ENCODE data around the gene MIER1.

MIER1 gene

DNA sequence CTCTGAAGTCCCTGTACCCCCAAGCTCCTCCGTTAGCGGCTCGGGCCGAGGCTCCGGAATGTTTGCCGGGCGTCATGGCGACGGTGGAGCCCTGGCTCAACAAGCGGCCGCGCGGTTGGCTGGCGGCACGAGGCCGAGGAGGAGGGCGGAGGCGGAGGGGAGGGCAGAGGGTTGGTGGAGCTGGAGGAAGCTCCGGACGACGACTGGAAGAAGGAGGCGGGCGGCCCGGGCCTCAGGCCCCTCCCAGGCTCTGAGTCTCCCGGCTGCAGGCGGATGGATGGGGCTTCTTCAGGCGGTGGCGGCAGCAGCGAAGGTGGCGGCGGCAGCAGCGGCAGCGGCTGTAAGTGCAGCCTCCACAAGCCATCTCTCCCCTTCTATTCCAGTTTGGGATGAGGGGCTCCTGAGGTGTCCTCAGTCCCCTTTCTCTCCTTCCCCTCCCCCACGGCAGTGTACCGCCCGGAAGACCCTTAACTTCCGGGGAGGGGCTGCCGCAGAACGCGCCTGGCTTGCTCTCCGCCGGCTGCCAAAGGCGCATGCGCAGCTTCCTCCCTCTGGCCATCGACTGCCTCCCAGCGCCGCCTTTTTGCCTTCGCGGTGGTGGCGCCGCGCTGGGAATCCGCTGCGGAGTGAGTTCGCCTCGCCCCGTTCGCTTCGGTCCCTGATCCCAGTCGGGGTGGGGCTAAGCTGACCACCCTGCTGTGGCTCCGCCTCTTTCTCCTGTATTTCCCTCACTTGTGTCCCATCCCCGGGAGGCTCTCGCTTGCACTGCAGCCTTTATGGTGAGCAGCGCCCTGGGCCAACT lies at the start of gene MIER1, which contains the start of gene DNAI4:
MIER1 (plus strand) TSS at position 235 of the 802 bp plus-strand sequence; CDS start at position 274, 39 bp downstream.
DNAI4 (minus strand) TSS at position 101 of the 802 bp plus-strand sequence; CDS start at position 76, 25 bp downstream.
- TF ChIP-seq, protein P1, sequence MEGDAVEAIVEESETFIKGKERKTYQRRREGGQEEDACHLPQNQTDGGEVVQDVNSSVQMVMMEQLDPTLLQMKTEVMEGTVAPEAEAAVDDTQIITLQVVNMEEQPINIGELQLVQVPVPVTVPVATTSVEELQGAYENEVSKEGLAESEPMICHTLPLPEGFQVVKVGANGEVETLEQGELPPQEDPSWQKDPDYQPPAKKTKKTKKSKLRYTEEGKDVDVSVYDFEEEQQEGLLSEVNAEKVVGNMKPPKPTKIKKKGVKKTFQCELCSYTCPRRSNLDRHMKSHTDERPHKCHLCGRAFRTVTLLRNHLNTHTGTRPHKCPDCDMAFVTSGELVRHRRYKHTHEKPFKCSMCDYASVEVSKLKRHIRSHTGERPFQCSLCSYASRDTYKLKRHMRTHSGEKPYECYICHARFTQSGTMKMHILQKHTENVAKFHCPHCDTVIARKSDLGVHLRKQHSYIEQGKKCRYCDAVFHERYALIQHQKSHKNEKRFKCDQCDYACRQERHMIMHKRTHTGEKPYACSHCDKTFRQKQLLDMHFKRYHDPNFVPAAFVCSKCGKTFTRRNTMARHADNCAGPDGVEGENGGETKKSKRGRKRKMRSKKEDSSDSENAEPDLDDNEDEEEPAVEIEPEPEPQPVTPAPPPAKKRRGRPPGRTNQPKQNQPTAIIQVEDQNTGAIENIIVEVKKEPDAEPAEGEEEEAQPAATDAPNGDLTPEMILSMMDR (conservative IDR thresholded peaks at IDR 0.05; ENCODE audit: low read length): no peak
- TF ChIP-seq EZH2phosphoT487 (IDR thresholded peaks at IDR 0.05; ENCODE audit: borderline replicate concordance): no peak
- no peaks in the 10 kb centered on the region for H3K9me3 ChIP-seq (ENCODE audit: insufficient read depth, low read depth, low read length)
- peaks cover 36% of the 10 kb centered on the region for H4K20me1 ChIP-seq (ENCODE audit: insufficient read depth, low read length, poor library complexity, severe bottlenecking)
- H3K27me3 ChIP-seq (ENCODE audit: insufficient read depth, low read length, poor library complexity, severe bottlenecking): no peaks in the 10 kb centered on the region
- H3K4me1 ChIP-seq (ENCODE audit: insufficient read depth, low read length, poor library complexity, severe bottlenecking): peaks cover 55% of the 10 kb centered on the region
- H3F3A ChIP-seq (ENCODE audit: low read depth): peaks cover 19% of the 10 kb centered on the region; the same call in 1 of the 2 replicates
- H3K4me2 ChIP-seq (ENCODE audit: low read depth, low read length, poor library complexity, severe bottlenecking): peak within 1 kb of the TSS; percentile 95
- H3K9me2 ChIP-seq (replicated peaks; ENCODE audit: low read depth, low read length): no peaks in the 10 kb centered on the region
- H3K4me3 ChIP-seq (ENCODE audit: low read length, poor library complexity, severe bottlenecking): peak within 1 kb of the TSS; percentile 88
- H3K36me3 ChIP-seq (ENCODE audit: insufficient read depth, low read length): no peaks in the 10 kb centered on the region
- peaks cover 59% of the 10 kb centered on the region for H3K79me2 ChIP-seq (ENCODE audit: insufficient read depth, low read length)
- H3K9ac ChIP-seq (ENCODE audit: low read depth, low read length, poor library complexity, severe bottlenecking): peak within 1 kb of the TSS; percentile 79
- peak within 1 kb of the TSS; percentile 96 for H2AFZ ChIP-seq (ENCODE audit: low read length)

DNA sequence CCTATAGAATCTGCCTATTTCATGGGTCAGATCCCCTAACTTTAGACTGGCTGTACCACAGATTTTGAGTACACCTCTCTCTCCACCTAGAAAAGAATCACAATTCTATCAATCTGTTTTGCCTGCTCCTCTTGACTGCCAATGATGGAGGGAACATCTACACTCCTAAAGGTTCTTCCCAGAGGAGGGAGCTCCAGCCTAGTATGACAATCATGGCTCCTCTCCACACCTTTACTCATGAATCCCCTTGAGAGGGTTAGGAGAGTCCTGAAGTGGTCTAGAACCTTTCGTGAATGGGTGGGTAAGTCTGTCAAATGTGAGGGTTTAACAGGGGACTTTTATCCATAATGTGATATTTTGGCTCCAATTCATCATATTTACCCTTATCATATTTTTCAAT lies 48.1 kb upstream of the MIER1 start:
- H3K36me3 ChIP-seq (ENCODE audit: insufficient read depth, low read length): no peaks in the 10 kb centered on the region
- no peaks in the 10 kb centered on the region for H3K27me3 ChIP-seq (ENCODE audit: insufficient read depth, low read length, poor library complexity, severe bottlenecking)
- H2AFZ ChIP-seq (ENCODE audit: low read length): no peak overlapping the region
- no peaks in the 10 kb centered on the region for H3K9me2 ChIP-seq (replicated peaks; ENCODE audit: low read depth, low read length)
- H3K79me2 ChIP-seq (ENCODE audit: insufficient read depth, low read length): no peaks in the 10 kb centered on the region
- no peaks in the 10 kb centered on the region for H3F3A ChIP-seq (ENCODE audit: low read depth)
- H3K9ac ChIP-seq (ENCODE audit: low read depth, low read length, poor library complexity, severe bottlenecking): no peak overlapping the region
- H4K20me1 ChIP-seq (ENCODE audit: insufficient read depth, low read length, poor library complexity, severe bottlenecking): no peaks in the 10 kb centered on the region
- no peak overlapping the region for H3K4me2 ChIP-seq (ENCODE audit: low read depth, low read length, poor library complexity, severe bottlenecking)
- no peaks in the 10 kb centered on the region for H3K4me1 ChIP-seq (ENCODE audit: insufficient read depth, low read length, poor library complexity, severe bottlenecking)
- no peak overlapping the region for H3K4me3 ChIP-seq (ENCODE audit: low read length, poor library complexity, severe bottlenecking)
- no peak for TF ChIP-seq EZH2phosphoT487 (IDR thresholded peaks at IDR 0.05; ENCODE audit: borderline replicate concordance)
- TF ChIP-seq, protein P1 (conservative IDR thresholded peaks at IDR 0.05; ENCODE audit: low read length): no peak
- H3K9me3 ChIP-seq (ENCODE audit: insufficient read depth, low read depth, low read length): no peaks in the 10 kb centered on the region

DNA sequence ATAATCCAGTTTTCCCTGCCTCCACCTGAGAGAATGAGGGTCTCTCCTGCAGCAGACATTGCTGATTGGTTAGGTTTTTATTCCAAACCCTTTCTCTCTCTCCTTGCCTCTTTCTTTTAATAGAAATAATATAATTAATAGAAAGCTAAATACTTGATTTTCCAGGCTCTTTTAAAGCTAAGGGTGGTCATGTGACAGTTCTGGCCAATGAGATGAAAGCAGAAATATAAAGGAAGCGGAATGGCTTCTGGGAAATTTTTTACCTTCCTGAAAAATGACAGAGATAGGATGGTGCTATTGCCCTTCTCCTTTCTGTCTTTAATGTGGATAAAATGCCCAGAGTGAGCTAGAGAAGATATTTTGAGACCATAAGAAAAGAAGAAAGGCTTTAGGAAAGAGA lies 35.8 kb upstream of the MIER1 start:
- no peaks in the 10 kb centered on the region for H3K79me2 ChIP-seq (ENCODE audit: insufficient read depth, low read length)
- no peaks in the 10 kb centered on the region for H3K4me1 ChIP-seq (ENCODE audit: insufficient read depth, low read length, poor library complexity, severe bottlenecking)
- no peaks in the 10 kb centered on the region for H3K36me3 ChIP-seq (ENCODE audit: insufficient read depth, low read length)
- H2AFZ ChIP-seq (ENCODE audit: low read length): peak overlapping the region; percentile 59; the same call in 1 of the 2 replicates
- no peaks in the 10 kb centered on the region for H3F3A ChIP-seq (ENCODE audit: low read depth)
- no peaks in the 10 kb centered on the region for H3K9me2 ChIP-seq (replicated peaks; ENCODE audit: low read depth, low read length)
- no peak overlapping the region for H3K4me2 ChIP-seq (ENCODE audit: low read depth, low read length, poor library complexity, severe bottlenecking)
- no peaks in the 10 kb centered on the region for H3K27me3 ChIP-seq (ENCODE audit: insufficient read depth, low read length, poor library complexity, severe bottlenecking)
- no peak overlapping the region for H3K9ac ChIP-seq (ENCODE audit: low read depth, low read length, poor library complexity, severe bottlenecking)
- no peak overlapping the region for H3K4me3 ChIP-seq (ENCODE audit: low read length, poor library complexity, severe bottlenecking)
- H3K9me3 ChIP-seq (ENCODE audit: insufficient read depth, low read depth, low read length): no peaks in the 10 kb centered on the region
- no peaks in the 10 kb centered on the region for H4K20me1 ChIP-seq (ENCODE audit: insufficient read depth, low read length, poor library complexity, severe bottlenecking)
- TF ChIP-seq, protein P1 (conservative IDR thresholded peaks at IDR 0.05; ENCODE audit: low read length): no peak
- no peak for TF ChIP-seq EZH2phosphoT487 (IDR thresholded peaks at IDR 0.05; ENCODE audit: borderline replicate concordance)
